Esophagus (tissue), 2 donors: ENCODE measurements around the gene SCN1B. TPM values are rescaled to one million over a fixed set of nuclear protein-coding genes. Genes with fewer than 3 reads are reported as not detected.
"Not testable (repeated sequence)": the region's sequence is repeated elsewhere in the genome, so short reads cannot be mapped to it uniquely, and the experiment has no call there.

ENCODE experiments used
- H3K27ac ChIP-seq, 2 donors: one replicate each; pipeline ENCODE4 v1.5.1; 2013; ENCODE audit warnings: low read depth in 2 of 2, mild to moderate bottlenecking in 2 of 2, inconsistent platforms in 1 of 2, low read length in 1 of 2, moderate library complexity in 1 of 2
- H3K27me3 ChIP-seq, 2 donors: one replicate each; pipeline ENCODE4 v1.6.1; 2013; ENCODE audit warnings: low read length in 2 of 2, control low read depth in 1 of 2, mild to moderate bottlenecking in 1 of 2; ENCODE audit not compliant: insufficient read depth in 2 of 2, control insufficient read depth in 1 of 2
- H3K36me3 ChIP-seq, 2 donors: one replicate each; pipeline ENCODE4 v1.6.1; 2013; ENCODE audit warnings: low read length in 1 of 2; ENCODE audit not compliant: control insufficient read depth in 2 of 2, insufficient read depth in 2 of 2
- H3K4me1 ChIP-seq, 2 donors: one replicate each; pipeline ENCODE4 v1.6.1; 2013; ENCODE audit warnings: low read length in 1 of 2; ENCODE audit not compliant: control insufficient read depth in 2 of 2, insufficient read depth in 2 of 2
- H3K4me3 ChIP-seq, 2 donors: one replicate each; pipeline ENCODE4 v1.5.1; 2013; ENCODE audit warnings: low read length in 2 of 2, mild to moderate bottlenecking in 2 of 2, low read depth in 1 of 2, moderate library complexity in 1 of 2
- H3K9me3 ChIP-seq, 2 donors: one replicate each; pipeline ENCODE4 v1.6.1; 2013; ENCODE audit warnings: mild to moderate bottlenecking in 2 of 2, low read depth in 1 of 2, low read length in 1 of 2, moderate library complexity in 1 of 2; ENCODE audit not compliant: control insufficient read depth in 2 of 2, insufficient read depth in 1 of 2
- WGBS, 2 donors: extraction: QIAGEN DNeasy Blood & Tissue Kit; methylation state at CpG; one replicate each; pipeline ENCODE4 v1.1.7; 2013; 5-methylcytosine and 5-hydroxymethylcytosine counted together
- polyA plus RNA-seq, 2 donors: library from polyadenylated mRNA; stranded (reverse); fragments of 200-250 nt; gene quantifications; one replicate each; pipeline ENCODE4 v1.2.3, GENCODE V29; 2013
- donor health status: healthy with polysubstance abuse.
- donor health status: Bipolar disorder and iron deficiency.

SCN1B gene
- polyA plus RNA-seq, 2 donors, result 0.73 to 1.1 TPM

DNA sequence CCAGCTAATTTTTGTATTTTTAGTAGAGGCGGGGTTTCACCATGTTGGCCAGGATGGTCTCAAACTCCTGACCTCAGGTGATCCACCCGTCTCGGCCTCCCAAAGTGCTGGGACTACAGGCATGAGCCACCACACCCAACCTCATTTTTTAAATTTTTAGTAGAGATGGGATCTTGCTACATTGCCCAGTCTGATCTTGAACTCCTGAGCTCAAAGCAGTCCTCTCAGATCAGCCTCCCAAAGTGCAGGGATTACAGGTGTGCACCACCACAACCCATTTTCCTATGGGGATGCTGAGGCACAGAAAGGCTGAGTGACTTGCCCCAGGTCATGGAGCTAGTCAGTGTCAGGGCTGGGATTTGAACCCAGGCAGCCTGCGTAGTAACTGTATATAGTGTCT is 21.0 kb downstream of the SCN1B start:
- H3K36me3 ChIP-seq, H3K4me3 ChIP-seq, H3K9me3 ChIP-seq, H3K4me1 ChIP-seq, H3K27ac ChIP-seq, H3K27me3 ChIP-seq: not testable (repeated sequence)
- WGBS, 2 donors, result 90 to 95% methylated on average over 4 of the region's 4 CpGs

DNA sequence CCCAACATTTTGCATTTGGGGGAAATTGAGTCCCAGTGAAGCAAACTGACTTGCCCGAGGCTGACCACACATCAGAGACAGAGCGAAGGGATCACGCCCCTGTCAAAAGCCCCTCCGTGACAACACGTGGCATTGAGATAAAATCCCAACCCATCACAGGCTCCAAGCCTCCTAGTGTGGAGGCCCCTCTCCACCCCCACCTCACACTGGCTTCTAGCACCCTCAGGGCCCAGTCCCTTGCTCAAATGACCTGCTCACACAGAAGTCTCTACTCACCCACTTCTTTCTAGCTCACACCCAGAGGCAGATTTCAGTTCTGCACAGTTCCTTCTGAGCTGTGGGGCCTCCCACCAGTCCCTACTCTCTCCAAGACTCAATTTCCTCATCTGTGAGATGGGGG is 21.5 kb downstream of the SCN1B start:
- Histone ChIP-seq H3K9me3 (no peaks in the 10 kb centered on the region), H3K27me3 (no peaks in the 10 kb centered on the region), H3K4me3 (no peak overlapping the region), H3K4me1 (no peaks in the 10 kb centered on the region), H3K36me3 (no peaks in the 10 kb centered on the region), H3K27ac (no peak overlapping the region)
- WGBS, 2 donors, result 89 to 91% methylated on average over 5 of the region's 5 CpGs

DNA sequence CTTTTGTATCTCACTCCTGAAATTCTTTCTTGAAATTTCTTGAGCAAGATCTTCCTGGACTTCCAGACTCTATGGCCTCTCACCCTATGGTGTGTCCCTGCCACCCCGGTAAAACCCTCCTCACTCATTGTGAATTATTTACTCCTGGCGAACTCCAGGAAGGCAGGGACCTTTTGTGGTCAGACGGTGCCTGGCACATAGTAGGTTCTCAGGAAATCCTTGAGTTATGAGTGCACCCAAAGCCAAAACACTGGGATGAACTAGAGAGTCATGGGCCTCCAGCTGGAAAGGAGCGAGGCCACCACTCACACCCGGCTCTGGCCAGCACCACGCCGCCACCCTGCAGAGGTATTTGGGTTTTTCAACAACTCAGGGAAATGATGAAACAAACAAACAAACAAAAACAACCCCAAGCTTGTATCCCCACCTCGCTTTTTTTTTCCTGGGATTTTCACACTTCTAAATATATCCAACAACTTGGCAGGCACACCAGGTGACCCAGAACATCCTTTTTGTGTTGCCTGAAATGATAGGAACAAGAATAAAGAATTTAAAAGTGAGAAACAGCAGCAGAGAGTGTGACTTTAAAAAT is 22.4 kb downstream of the SCN1B start:
- no peaks in the 10 kb centered on the region for H3K27me3 ChIP-seq
- WGBS, 2 donors, result 74 to 78% methylated on average over 8 of the region's 8 CpGs
- no peaks in the 10 kb centered on the region for H3K9me3 ChIP-seq
- H3K27ac ChIP-seq, result no peak overlapping the region
- no peaks in the 10 kb centered on the region for H3K36me3 ChIP-seq
- no peak overlapping the region for H3K4me3 ChIP-seq
- no peaks in the 10 kb centered on the region for H3K4me1 ChIP-seq

DNA sequence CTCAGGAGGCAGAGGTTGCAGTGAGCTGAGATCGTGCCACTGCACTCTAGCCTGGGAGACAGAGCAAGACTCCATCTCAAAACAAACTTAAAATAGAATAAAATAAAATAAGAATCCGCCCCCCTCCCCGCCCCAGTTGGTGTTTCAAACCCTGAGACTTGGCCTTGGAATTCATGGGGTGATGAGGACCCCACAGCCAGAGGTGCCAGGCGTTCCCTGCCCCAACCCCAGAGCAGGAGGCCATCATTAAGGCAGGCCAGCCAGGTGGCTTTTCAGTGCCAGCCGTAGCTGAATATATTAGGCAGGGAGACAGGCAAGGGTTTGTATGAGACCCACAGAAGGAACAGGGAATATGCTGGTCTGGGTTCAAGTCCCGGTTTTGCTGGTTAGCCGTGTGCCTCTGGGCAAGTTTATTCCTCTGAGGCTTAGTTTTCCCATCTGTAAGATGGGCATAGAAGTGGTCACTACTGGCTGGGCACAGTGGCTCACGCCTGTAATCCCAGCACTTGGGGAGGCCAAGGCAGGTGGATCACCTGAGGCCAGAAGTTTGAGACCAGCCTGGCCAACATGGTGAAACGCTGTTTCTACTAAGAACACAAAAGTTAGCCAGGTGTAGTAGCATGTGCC is 23.5 kb downstream of the SCN1B start:
- Histone ChIP-seq H3K27me3 (no peaks in the 10 kb centered on the region), H3K4me3 (no peak overlapping the region), H3K9me3 (no peaks in the 10 kb centered on the region), H3K36me3 (no peaks in the 10 kb centered on the region), H3K4me1 (no peaks in the 10 kb centered on the region), H3K27ac (no peak overlapping the region)
- 80 to 85% methylated on average over 9 of the region's 9 CpGs for WGBS, 2 donors

DNA sequence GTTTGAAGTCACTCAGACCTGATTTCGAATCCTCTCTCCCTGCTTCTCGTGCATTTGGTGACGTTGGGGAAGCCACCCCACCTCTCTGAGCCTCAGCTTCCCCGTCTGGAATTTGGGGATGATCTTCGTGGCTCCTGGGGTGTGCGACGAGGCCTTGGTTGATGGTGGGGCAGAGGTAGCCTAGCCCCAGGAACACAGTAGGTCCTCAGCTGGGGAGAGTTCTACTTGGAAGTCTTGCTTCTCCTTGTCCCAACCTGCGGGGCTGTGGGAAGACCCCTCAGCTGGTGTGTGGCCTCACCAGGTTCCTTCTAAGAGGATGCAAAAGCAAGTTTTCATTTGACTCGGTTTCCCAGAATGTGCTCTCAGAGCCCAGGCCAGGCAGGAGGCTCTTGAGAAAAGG is 24.4 kb downstream of the SCN1B start:
- no peaks in the 10 kb centered on the region for H3K4me1 ChIP-seq
- no peak overlapping the region for H3K4me3 ChIP-seq
- WGBS, 2 donors, result 89% methylated on average over 9 of the region's 9 CpGs
- H3K27ac ChIP-seq, result no peak overlapping the region
- no peaks in the 10 kb centered on the region for H3K36me3 ChIP-seq
- H3K27me3 ChIP-seq, result no peaks in the 10 kb centered on the region
- no peaks in the 10 kb centered on the region for H3K9me3 ChIP-seq

DNA sequence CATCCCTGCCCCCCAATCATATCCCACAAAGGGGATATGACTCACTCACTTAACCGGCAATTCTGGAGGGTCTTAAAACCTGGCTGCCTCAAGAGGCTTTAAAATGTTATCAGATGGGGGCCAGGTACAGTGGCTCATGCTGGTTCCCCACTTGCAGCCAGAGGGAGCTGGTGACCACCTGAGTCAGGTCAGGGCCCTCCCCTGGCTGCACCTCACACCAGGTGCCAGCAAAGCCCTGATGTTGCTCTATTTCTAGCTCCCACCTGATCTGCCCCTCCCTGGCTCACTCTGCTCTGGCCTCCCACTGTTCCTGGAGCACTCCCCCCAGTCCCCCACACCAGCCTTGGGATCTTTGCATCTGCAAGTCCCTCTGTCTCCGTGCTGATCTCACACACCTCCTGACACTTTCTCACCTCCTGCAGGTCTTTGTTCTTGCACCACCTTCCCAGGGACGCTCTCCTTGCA is 25.5 kb downstream of the SCN1B start:
- H3K9me3 ChIP-seq, result no peaks in the 10 kb centered on the region
- no peak overlapping the region for H3K27ac ChIP-seq
- H3K4me1 ChIP-seq, result no peaks in the 10 kb centered on the region
- WGBS, 2 donors, result 28 to 32% methylated on average over 3 of the region's 3 CpGs
- no peaks in the 10 kb centered on the region for H3K36me3 ChIP-seq
- H3K4me3 ChIP-seq, result no peak overlapping the region
- H3K27me3 ChIP-seq, result no peaks in the 10 kb centered on the region

DNA sequence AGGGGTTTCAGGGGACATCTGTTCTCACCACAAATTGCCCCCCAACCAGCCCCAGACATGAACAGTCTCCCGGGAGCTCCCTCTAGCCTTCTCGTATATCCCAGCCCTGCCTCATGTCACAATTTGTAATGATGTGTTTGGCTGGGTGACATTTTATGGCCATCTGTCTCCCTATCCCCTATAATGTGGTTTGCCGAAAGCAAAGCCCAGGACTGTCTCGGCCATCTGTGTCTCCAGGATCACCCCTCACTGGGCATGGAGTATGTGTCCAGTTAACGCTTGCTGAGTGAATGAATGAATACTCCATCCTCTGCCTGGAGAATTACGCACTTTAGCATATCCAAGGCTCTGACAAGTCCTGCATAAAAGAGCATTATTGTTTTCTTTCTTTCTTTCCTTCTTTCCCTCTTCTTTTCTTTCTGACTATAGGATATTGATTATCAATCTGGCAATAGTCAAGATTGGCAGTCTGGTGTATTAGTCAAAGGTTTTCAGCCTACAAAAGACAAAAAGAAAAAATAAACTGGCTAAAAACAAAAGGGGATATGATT is 26.3 kb downstream of the SCN1B start:
- Histone ChIP-seq H3K4me3 (no peak overlapping the region), H3K9me3 (no peaks in the 10 kb centered on the region), H3K27me3 (no peaks in the 10 kb centered on the region), H3K4me1 (no peaks in the 10 kb centered on the region), H3K36me3 (no peaks in the 10 kb centered on the region), H3K27ac (no peak overlapping the region)
- WGBS, 2 donors, result 74 to 79% methylated on average over 6 of the region's 6 CpGs

DNA sequence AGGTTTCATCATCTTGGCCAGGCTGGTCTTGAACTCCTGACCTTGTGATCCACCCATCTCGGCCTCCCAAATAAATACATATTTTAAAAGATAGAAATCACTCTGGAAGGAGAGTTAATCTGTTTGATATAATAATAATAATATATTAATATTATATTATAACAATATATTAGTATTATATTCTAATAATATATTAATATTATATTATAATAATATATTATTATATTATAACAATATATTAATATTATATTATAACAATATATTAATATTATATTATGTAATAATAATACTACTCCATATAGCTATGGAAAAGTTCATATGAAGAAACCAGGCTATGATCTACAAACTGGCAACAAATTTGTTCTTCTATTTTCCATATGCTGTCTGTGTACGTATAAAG is 28.1 kb downstream of the SCN1B start:
- 65 to 77% methylated on average over 2 of the region's 2 CpGs for WGBS, 2 donors
- H3K4me3 ChIP-seq, result no peak overlapping the region
- no peaks in the 10 kb centered on the region for H3K36me3 ChIP-seq
- no peak overlapping the region for H3K27ac ChIP-seq
- H3K27me3 ChIP-seq, result no peaks in the 10 kb centered on the region
- no peaks in the 10 kb centered on the region for H3K4me1 ChIP-seq
- no peaks in the 10 kb centered on the region for H3K9me3 ChIP-seq

DNA sequence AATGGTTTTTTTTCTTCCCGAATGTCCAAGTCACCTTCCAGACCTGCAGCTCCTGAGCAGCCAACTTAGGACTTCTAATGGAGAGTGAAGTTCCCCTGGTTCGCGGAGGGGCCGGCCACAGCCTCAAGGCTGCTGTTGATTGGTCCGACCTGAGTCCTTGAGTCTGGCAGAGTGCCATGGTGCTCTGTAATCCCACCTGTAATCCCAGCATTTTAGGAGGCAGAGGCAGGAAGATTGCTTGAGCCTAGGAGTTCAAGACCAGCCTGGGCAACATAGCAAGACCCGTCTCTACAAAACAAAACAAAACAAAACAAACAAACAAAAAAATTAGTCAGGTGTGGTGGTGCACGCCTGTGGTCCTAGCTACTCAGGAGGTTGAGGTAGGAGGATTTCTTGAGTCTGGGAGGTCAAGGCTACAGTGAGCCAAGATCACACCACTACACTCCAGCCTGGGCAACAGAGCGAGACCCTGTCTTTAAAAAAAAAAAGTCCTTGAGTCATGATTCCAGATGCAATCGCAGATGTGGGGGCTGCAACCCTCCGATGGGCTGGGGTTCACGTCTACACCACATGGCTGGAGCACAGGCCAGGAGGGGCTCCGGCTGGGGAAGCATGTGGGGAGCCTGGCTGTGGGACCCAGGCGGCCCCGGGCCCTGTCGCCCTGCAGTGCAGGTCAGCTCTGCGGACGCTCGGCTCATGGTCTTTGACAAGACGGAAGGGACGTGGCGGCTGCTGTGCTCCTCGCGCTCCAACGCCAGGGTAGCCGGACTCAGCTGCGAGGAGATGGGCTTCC is 28.9 kb downstream of the SCN1B start:
- Histone ChIP-seq H3K36me3 (no peaks in the 10 kb centered on the region), H3K4me3 (no peak overlapping the region), H3K27ac (no peak overlapping the region), H3K4me1 (no peaks in the 10 kb centered on the region), H3K27me3 (no peaks in the 10 kb centered on the region), H3K9me3 (no peaks in the 10 kb centered on the region)
- WGBS, 2 donors, result 88% methylated on average over 25 to 26 of the region's 26 CpGs
